BJ (cell line): ENCODE results near the gene TFCP2. TPM values are rescaled to one million over a fixed set of nuclear protein-coding genes. Genes with fewer than 3 reads are reported as not detected.
"Not testable (repeated sequence)": the region's sequence is repeated elsewhere in the genome, so short reads cannot be mapped to it uniquely, and the experiment has no call there.

ENCODE experiments used
- CTCF ChIA-PET: fragments of 350-600 bp; formaldehyde crosslinking; extraction: SDS; loops from one replicate; lab custom pipeline; 2021; ENCODE audit warnings: antibody characterized with exemption, inconsistent platforms; lab: Yijun Ruan, JAX
- POLR2A ChIA-PET: fragments of 300-600 bp; sonication (Branson Sonifier 250); formaldehyde crosslinking; extraction: SDS; loops from one replicate; lab custom pipeline; 2021; ENCODE audit warnings: antibody characterized with exemption; lab: Charles Lee
- DNase-seq: peaks from one replicate; pipeline ENCODE4 v3.0.0-alpha.2; 2011; ENCODE audit warnings: low read depth
- H3K27me3 ChIP-seq: 2 replicates; pipeline ENCODE4 v1.6.0; 2011; ENCODE audit warnings: low read length; ENCODE audit not compliant: control insufficient read depth, insufficient read depth
- H3K36me3 ChIP-seq: 2 replicates; pipeline ENCODE4 v1.5.1; 2011; ENCODE audit warnings: low read length; ENCODE audit not compliant: control insufficient read depth, insufficient read depth
- H3K4me3 ChIP-seq: 2 replicates; pipeline ENCODE4 v1.5.1; 2011; ENCODE audit warnings: low read depth, mild to moderate bottlenecking, control low read depth, low read length
- polyA plus RNA-seq: library from polyadenylated mRNA; depleted of rRNA; stranded (reverse); fragments of >200 nt; gene quantifications from 2 replicates; pipeline ENCODE4 v1.2.3, GENCODE V29; 2011
- TF ChIP-seq, protein P1 (sequence below): IDR thresholded peaks from 2 replicates; pipeline ENCODE4 v1.5.1; 2011; ENCODE audit warnings: low read depth, mild to moderate bottlenecking, control low read depth, inconsistent platforms, low read length, moderate library complexity; ENCODE audit not compliant: insufficient read depth

Gene TFCP2
- polyA plus RNA-seq, 1 experiment: 11.4 TPM

DNA sequence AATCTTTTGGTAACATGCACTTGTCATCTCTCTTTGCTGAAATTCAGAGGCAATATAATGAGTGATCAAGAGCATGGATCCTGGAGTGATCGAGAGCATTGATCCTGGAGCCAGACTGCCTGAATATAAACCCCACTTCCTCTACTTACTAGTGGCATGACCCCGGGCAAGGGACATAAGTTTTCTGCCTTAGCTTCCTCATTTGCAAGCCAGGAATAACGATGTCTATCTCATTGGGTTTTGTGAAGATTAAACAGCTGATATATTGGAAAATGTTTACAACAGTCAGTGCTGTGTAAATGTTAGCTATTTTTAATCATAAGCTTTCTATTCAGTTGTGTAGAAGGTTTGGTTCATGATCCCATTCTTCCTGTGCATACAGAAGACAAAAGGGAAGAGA is 87.2 kb downstream of the TFCP2 start:
- Histone ChIP-seq H3K27me3 (no peaks in the 10 kb centered on the region), H3K4me3 (no peak overlapping the region), H3K36me3 (no peaks in the 10 kb centered on the region)
- TF ChIP-seq, protein P1, sequence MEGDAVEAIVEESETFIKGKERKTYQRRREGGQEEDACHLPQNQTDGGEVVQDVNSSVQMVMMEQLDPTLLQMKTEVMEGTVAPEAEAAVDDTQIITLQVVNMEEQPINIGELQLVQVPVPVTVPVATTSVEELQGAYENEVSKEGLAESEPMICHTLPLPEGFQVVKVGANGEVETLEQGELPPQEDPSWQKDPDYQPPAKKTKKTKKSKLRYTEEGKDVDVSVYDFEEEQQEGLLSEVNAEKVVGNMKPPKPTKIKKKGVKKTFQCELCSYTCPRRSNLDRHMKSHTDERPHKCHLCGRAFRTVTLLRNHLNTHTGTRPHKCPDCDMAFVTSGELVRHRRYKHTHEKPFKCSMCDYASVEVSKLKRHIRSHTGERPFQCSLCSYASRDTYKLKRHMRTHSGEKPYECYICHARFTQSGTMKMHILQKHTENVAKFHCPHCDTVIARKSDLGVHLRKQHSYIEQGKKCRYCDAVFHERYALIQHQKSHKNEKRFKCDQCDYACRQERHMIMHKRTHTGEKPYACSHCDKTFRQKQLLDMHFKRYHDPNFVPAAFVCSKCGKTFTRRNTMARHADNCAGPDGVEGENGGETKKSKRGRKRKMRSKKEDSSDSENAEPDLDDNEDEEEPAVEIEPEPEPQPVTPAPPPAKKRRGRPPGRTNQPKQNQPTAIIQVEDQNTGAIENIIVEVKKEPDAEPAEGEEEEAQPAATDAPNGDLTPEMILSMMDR: no peak
- ChIA-PET POLR2A (interaction anchor here (0.5 kb wide), 1 partner anchor 9 kb away, joined by 8 read pairs; no protein-coding TSS in a partner anchor), CTCF (interaction anchor here (1.0 kb wide), 1 partner anchor 9 kb away, joined by 3 read pairs; no protein-coding TSS in a partner anchor)
- DNase-seq: no peak

DNA sequence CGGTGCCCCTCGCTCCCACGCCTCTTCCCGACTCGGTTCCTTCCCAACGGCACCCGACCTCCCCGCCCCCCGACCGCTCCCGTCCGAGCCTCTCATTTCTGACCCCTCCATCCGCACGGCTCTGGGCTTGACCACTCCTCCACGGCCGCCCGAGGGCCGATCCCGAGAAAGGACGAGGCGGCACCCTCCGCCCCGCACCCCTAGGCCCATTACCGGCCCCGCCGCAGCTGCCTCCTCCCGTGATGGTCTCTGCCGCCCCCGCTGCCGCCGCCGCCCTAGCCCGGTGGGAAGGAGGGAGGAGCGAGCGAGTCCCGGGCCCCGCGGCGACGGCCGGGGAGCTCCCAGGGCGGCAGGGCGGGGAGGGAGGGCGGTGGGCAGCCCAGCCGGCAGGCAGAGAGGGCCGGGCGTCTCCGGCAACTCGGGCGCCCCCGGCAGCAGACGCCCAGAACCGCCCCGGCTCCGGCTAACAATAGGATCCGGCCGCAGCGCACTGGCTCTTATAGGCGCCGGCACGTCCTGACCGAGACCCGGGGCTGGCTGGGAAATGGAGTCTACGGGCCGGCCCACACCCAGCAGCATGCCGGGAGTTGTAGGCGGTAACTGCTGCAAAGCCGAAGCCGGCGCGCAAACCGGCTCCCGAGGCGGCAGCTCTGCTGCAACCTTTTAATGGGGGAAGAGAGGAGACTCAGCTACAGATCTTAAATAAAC is 89.7 kb downstream of the TFCP2 start, which contains the start of gene CSRNP2:
TSS of gene CSRNP2 (minus strand) at position 471 of the 708 bp plus-strand sequence. CDS start 7,035 bp downstream, outside the sequence.
- DNase-seq: peak; percentile 70
- ChIA-PET CTCF (interaction anchor here (1.0 to 1.2 kb wide), 3 partner anchors 31 to 318 kb away, joined by 3 to 4 read pairs (median 3); no protein-coding TSS in a partner anchor), POLR2A (interaction anchor here (0.6 to 0.8 kb wide), 8 partner anchors 52 to 1053 kb away, joined by 3 to 15 read pairs (median 4); no protein-coding TSS in a partner anchor)
- no peaks in the 10 kb centered on the region for H3K27me3 ChIP-seq
- H3K36me3 ChIP-seq: no peaks in the 10 kb centered on the region
- TF ChIP-seq, protein P1: no peak
- peak within 1 kb of the TSS; percentile 91 for H3K4me3 ChIP-seq

DNA sequence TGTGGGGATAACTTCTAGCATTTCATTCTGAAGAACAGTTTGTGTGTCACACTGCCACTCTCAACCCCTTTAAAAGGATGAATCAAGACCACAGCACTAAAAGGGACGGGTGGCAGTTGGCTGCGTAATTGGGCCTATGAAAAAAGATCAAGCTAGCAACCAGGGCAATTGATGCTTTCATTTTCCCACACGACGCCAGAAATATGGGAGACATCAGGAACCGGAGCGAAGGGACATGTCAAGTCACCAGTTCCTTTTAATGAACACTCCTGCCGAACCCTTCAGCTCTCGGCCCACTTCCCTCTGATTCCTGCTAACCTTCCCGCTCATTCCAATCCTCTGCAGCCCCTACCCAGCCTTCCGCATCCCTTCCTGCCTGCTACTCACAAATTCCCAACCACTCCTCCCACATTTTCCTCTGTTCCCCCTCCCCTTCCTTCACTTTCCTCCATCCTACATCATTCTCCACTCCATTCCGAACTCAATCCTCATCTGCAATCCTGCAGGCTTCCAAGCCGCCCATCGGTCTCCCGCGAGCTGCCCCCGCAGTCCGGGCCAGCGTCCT is 90.3 kb downstream of the TFCP2 start:
- ChIA-PET POLR2A (interaction anchor here (0.6 to 0.8 kb wide), 6 partner anchors 53 to 1053 kb away, joined by 3 to 15 read pairs (median 6); no protein-coding TSS in a partner anchor), CTCF (interaction anchor here (0.6 to 1.1 kb wide), 3 partner anchors 31 to 318 kb away, joined by 3 to 4 read pairs (median 3); no protein-coding TSS in a partner anchor)
- TF ChIP-seq, protein P1: no peak
- no peak for DNase-seq
- Histone ChIP-seq H3K36me3 (no peaks in the 10 kb centered on the region), H3K27me3 (no peaks in the 10 kb centered on the region), H3K4me3 (peak overlapping the region; percentile 91)

DNA sequence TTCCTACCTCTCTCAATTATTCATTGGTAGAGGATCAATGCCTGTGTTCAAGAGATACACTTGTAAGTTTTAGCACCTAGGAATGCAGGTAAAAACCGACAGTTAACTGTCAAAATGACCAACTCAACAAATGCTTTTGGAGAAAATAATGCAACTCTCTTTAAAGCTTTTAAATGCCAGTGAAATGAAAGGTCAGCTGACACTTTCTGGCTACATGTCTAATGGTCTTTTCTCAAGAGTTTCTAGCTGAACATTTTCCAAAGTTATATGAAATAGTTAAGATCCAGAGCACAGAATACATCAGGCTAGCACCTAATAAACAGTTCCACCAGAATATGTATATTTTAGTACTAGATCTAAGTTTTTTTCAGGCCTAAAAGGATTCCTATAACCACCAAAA is 91.5 kb downstream of the TFCP2 start:
- Histone ChIP-seq H3K36me3 (no peaks in the 10 kb centered on the region), H3K27me3 (no peaks in the 10 kb centered on the region), H3K4me3 (no peak overlapping the region)
- DNase-seq: no peak
- CTCF ChIA-PET: interaction anchor here (0.9 to 1.0 kb wide), 2 partner anchors 9 to 171 kb away, joined by 3 read pairs; no protein-coding TSS in a partner anchor
- TF ChIP-seq, protein P1: no peak
- POLR2A ChIA-PET: no interaction called here

DNA sequence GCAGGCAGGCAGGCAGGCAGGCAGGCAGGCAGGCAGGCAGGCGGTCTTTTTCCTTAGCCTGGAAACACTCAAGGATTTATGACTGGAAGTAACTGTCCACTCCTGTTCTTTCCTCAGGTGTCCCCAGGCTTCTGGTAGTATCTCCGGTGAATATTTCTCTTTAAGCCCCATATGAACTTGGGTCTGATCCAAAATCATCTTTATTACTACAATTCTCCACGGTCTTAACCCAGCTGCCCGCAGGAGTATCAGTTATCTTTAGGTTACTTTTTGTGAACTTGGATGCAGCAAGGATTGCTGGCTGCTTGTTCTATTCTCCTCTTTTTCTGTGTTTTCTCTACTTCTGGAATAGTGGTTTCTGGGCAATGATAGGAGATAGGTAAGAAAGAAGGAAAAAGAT is 92.8 kb downstream of the TFCP2 start:
- TF ChIP-seq, protein P1: no peak
- CTCF ChIA-PET: interaction anchor here (0.6 to 1.2 kb wide), 4 partner anchors 27 to 262 kb away, joined by 3 read pairs; no protein-coding TSS in a partner anchor

DNA sequence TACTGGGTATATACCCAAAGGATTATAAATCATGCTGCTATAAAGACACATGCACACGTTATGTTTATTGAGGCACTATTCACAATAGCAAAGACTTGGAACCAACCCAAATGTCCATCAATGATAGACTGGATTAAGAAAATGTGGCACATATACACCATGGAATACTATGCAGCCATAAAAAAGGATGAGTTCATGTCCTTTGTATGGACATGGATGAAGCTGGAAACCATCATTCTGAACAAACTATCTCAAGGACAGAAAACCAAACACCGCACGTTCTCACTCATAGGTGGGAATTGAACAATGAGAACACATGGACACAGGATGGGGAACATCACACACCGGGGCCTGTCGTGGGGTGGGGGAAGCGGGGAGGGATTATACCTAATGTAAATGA is 94.1 kb downstream of the TFCP2 start:
- CTCF ChIA-PET, DNase-seq, H3K36me3 ChIP-seq, H3K4me3 ChIP-seq, H3K27me3 ChIP-seq, POLR2A ChIA-PET: not testable (repeated sequence)

More for the DNA sequence above, 92.8 kb downstream of the TFCP2 start:
- POLR2A ChIA-PET: no interaction called here
- H3K4me3 ChIP-seq: no peak overlapping the region
- no peaks in the 10 kb centered on the region for H3K27me3 ChIP-seq
- DNase-seq: no peak
- H3K36me3 ChIP-seq: peaks cover 2% of the 10 kb centered on the region; the same call in 1 of the 2 replicates

DNA sequence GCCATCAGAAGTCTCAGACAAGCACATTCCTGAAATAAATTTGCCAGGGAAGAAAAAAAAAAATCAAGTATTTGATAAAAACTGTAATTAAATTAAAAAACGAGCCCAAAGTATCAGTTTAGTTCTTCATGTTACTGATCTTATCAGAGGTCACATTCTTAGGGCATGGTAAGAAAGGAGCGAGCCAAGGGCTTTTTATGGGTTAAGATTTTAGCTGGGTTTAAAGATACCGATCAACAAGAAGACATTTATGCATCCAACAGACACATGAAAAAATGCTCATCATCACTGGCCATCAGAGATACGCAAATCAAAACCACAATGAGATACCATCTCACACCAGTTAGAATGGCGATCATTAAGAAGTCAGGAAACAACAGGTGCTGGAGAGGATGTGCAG is 94.6 kb downstream of the TFCP2 start:
- POLR2A ChIA-PET, H3K36me3 ChIP-seq, CTCF ChIA-PET, DNase-seq, H3K27me3 ChIP-seq, H3K4me3 ChIP-seq: not testable (repeated sequence)
